BJ (cell line): ENCODE measurements around the gene TCOF1. TPM values are rescaled to one million over a fixed set of nuclear protein-coding genes. Genes with fewer than 3 reads are reported as not detected.

Source experiments
- CTCF ChIA-PET: fragments of 350-600 bp; formaldehyde crosslinking; extraction: SDS; loops from one replicate; lab custom pipeline; 2021; ENCODE audit warnings: antibody characterized with exemption, inconsistent platforms; lab: Yijun Ruan, JAX
- POLR2A ChIA-PET: fragments of 300-600 bp; sonication (Branson Sonifier 250); formaldehyde crosslinking; extraction: SDS; loops from one replicate; lab custom pipeline; 2021; ENCODE audit warnings: antibody characterized with exemption; lab: Charles Lee
- DNase-seq: peaks from one replicate; pipeline ENCODE4 v3.0.0-alpha.2; 2011; ENCODE audit warnings: low read depth
- H3K27me3 ChIP-seq: 2 replicates; pipeline ENCODE4 v1.6.0; 2011; ENCODE audit warnings: low read length; ENCODE audit not compliant: control insufficient read depth, insufficient read depth
- H3K36me3 ChIP-seq: 2 replicates; pipeline ENCODE4 v1.5.1; 2011; ENCODE audit warnings: low read length; ENCODE audit not compliant: control insufficient read depth, insufficient read depth
- H3K4me3 ChIP-seq: 2 replicates; pipeline ENCODE4 v1.5.1; 2011; ENCODE audit warnings: low read depth, mild to moderate bottlenecking, control low read depth, low read length
- polyA plus RNA-seq: library from polyadenylated mRNA; depleted of rRNA; stranded (reverse); fragments of >200 nt; gene quantifications from 2 replicates; pipeline ENCODE4 v1.2.3, GENCODE V29; 2011
- TF ChIP-seq, protein P1 (sequence below): IDR thresholded peaks from 2 replicates; pipeline ENCODE4 v1.5.1; 2011; ENCODE audit warnings: low read depth, mild to moderate bottlenecking, control low read depth, inconsistent platforms, low read length, moderate library complexity; ENCODE audit not compliant: insufficient read depth

The TCOF1 gene
- polyA plus RNA-seq, 1 experiment = 9.7 TPM

DNA sequence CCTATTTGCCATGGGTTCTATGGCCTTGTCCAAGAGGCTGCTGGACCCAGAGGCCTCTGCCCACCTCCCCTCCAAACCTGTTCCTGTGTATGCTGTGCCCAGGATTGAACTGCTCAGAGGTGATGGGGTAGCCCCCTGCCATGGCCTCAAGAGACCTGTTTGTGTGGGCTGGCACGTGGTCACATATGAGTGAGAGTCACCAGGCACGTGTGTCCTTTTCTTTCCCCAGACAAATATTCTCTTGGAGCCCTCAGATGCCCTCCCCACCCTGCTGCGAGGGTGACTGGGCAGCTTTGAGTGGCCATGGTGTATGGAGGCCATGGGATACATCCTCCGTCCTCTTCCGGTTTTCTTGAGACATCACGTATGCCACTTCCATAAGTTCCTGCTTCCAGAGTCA is 10.9 kb upstream of the TCOF1 start:
- Histone ChIP-seq H3K4me3 (no peak overlapping the region), H3K27me3 (no peaks in the 10 kb centered on the region), H3K36me3 (no peaks in the 10 kb centered on the region)
- DNase-seq = no peak
- ChIA-PET POLR2A (interaction anchor here (0.6 kb wide), 1 partner anchor 35 kb away, joined by 3 read pairs; no protein-coding TSS in a partner anchor), CTCF (interaction anchor here (7.2 kb wide), 1 partner anchor 73 kb away, joined by 122 read pairs; no protein-coding TSS in a partner anchor)
- TF ChIP-seq, protein P1, sequence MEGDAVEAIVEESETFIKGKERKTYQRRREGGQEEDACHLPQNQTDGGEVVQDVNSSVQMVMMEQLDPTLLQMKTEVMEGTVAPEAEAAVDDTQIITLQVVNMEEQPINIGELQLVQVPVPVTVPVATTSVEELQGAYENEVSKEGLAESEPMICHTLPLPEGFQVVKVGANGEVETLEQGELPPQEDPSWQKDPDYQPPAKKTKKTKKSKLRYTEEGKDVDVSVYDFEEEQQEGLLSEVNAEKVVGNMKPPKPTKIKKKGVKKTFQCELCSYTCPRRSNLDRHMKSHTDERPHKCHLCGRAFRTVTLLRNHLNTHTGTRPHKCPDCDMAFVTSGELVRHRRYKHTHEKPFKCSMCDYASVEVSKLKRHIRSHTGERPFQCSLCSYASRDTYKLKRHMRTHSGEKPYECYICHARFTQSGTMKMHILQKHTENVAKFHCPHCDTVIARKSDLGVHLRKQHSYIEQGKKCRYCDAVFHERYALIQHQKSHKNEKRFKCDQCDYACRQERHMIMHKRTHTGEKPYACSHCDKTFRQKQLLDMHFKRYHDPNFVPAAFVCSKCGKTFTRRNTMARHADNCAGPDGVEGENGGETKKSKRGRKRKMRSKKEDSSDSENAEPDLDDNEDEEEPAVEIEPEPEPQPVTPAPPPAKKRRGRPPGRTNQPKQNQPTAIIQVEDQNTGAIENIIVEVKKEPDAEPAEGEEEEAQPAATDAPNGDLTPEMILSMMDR = no peak

- H3K4me3 ChIP-seq = no peak overlapping the region
- H3K36me3 ChIP-seq = no peaks in the 10 kb centered on the region
- no peaks in the 10 kb centered on the region for H3K27me3 ChIP-seq
- POLR2A ChIA-PET = interaction anchor here (0.6 kb wide), 1 partner anchor 35 kb away, joined by 3 read pairs; no protein-coding TSS in a partner anchor
- CTCF ChIA-PET = interaction anchor here (7.2 kb wide), 1 partner anchor 73 kb away, joined by 122 read pairs; no protein-coding TSS in a partner anchor
- no peak for DNase-seq
- TF ChIP-seq, protein P1 = no peak
Measured at GRCh38 chr5:150347003-150347402, 10.5 kb upstream of the TCOF1 start.

DNA sequence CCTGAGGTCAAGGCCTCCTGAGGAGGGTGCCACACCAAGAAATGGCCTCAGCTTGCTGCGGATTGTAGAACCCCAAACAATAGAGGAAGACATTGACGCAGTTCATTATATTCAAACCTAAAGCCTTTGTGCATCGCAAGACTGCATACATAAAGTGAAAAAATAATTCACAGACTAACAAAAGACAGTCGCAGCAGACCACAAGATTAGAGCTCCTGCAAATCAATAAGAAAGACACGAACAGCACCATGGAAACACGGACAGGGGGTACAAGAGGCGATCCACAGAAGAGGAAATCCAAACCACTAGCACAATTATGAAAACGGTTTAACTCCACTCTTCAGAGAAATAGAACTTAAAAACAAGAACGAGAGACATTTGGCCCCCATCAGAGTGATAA is 10.0 kb upstream of the TCOF1 start:
- Histone ChIP-seq H3K4me3 (no peak overlapping the region), H3K27me3 (no peaks in the 10 kb centered on the region), H3K36me3 (no peaks in the 10 kb centered on the region)
- ChIA-PET POLR2A (no interaction called here), CTCF (interaction anchor here (7.2 kb wide), 1 partner anchor 74 kb away, joined by 122 read pairs; no protein-coding TSS in a partner anchor)
- TF ChIP-seq, protein P1 = no peak
- DNase-seq = no peak

- TF ChIP-seq, protein P1 = no peak
- DNase-seq = no peak
- ChIA-PET POLR2A (no interaction called here), CTCF (interaction anchor here (0.6 to 7.2 kb wide), 28 partner anchors 8 to 515 kb away, joined by 3 to 122 read pairs (median 4); partner anchors contain the start of gene ARSI)
- no peaks in the 10 kb centered on the region for H3K36me3 ChIP-seq
- no peak overlapping the region for H3K4me3 ChIP-seq
- H3K27me3 ChIP-seq = no peaks in the 10 kb centered on the region
Measured at GRCh38 chr5:150349681-150350275, 7.7 kb upstream of the TCOF1 start.

DNA sequence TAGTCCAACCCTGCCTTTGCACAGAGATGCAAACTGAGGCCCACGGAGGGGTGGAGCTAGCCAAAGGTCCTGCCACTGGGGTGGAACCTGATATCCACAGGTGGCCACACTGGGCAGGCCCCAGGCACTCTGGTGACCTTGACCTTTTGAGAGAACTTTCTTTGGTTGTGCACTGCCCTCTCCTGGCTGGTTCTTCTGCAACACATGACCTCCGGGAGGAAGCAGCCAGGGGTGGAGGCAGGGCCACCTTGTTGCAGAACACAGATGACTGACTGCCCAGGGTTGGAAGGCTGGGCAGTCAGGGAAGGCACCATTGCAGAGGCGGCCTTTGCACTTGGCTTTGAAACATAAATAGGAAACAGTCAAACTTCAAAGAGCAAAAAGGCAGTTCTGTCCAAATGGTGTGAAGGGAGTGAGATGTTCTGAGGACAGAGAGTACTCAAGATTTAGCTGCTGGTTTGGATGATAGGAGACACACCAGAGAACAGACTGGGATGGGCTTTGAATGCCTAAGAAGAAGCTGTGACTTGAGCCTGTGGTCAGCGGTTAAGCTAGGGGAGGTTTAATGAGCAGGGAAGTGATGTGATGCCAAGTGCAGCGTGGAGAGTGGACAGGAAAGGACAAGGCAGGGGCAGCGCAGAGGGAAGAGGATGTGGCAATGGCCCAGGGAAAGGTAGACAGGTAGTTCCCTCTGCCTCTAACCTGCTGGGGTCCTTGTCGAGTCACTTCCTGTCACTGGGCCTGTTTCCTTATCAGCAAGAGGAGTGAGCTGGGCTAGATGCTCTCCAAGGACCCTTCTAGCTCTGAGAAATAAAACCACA is 6.8 kb upstream of the TCOF1 start:
- Histone ChIP-seq H3K4me3 (no peak overlapping the region), H3K27me3 (no peaks in the 10 kb centered on the region), H3K36me3 (no peaks in the 10 kb centered on the region)
- POLR2A ChIA-PET = no interaction called here
- CTCF ChIA-PET = interaction anchor here (0.6 to 7.2 kb wide), 33 partner anchors 9 to 516 kb away, joined by 3 to 122 read pairs (median 4); partner anchors contain the start of gene ARSI
- TF ChIP-seq, protein P1 = peak; percentile 73
- DNase-seq = peak; percentile 12
